Upper lobe of right lung (tissue), 1 donor: ENCODE measurements around the gene ANKRD18A. TPM values are rescaled to one million over a fixed set of nuclear protein-coding genes. Genes with fewer than 3 reads are reported as not detected.

Experiments
- ATAC-seq: fragments of 200-7000 bp; cut with Tn5 transposase; one replicate; pipeline ENCODE4 v1.9.1; 2020; ENCODE audit warnings: mild to moderate bottlenecking, moderate library complexity
- DNase-seq: peaks from one replicate; pipeline ENCODE4 v3.0.0-alpha.2; 2020
- H3K27ac ChIP-seq: fragments of 200-600 bp; one replicate; pipeline ENCODE4 v1.8.0; 2022
- H3K27me3 ChIP-seq: fragments of 200-600 bp; one replicate; pipeline ENCODE4 v1.8.0; 2022; ENCODE audit warnings: mild to moderate bottlenecking
- H3K36me3 ChIP-seq: fragments of 200-600 bp; one replicate; pipeline ENCODE4 v1.8.0; 2022
- H3K4me1 ChIP-seq: fragments of 200-600 bp; one replicate; pipeline ENCODE4 v1.8.0; 2022
- H3K4me3 ChIP-seq: fragments of 200-600 bp; one replicate; pipeline ENCODE4 v1.8.0; 2022; ENCODE audit warnings: mild to moderate bottlenecking
- H3K9me3 ChIP-seq: fragments of 200-600 bp; one replicate; pipeline ENCODE4 v1.8.0; 2022
- intact Hi-C: fragments of 100-400 bp; cut with DNase I; formaldehyde crosslinking; loops from one replicate; pipeline ENCODE4 v1.11.0; 2022
- total RNA-seq: library from RNA; stranded (reverse); fragmentation: NEBNext Ultra II Directional; extraction: Animal tissue kit (Norgen Biotek cat#: 25700); gene quantifications from one replicate; pipeline ENCODE4 v1.2.1, GENCODE V29; 2021
- TF ChIP-seq, protein P1 (sequence below): fragments of 200-600 bp; IDR thresholded peaks from one replicate; pipeline ENCODE4 v1.8.0; 2022; ENCODE audit warnings: antibody characterized with exemption
- donor health status: DM: no; HTN: yes; CAD: no; lungs with severe emphysema.

The ANKRD18A gene
- total RNA-seq, 1 donor from 2014 or later: 1.0 TPM

DNA sequence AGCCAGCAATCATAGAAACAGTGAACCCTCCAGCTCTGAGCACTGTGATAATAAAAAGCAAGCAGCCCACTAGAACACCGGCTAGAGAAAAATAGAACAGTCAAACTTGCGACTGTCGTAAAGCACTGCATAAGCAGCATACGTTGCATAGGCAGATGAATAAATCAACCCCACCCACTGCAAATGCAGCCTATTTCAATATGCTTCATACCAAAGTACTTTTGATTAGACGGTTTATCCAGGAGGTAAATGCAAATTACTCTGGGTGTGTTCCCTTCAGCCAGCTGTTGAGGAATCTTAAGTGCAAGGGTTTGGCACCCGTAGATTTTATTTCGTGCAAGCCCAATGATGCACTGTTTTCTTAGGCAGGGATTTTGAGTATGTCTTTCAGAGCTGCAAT is 32.1 kb upstream of the ANKRD18A start:
- Histone ChIP-seq H3K9me3 (no peaks in the 10 kb centered on the region), H3K27me3 (no peaks in the 10 kb centered on the region), H3K27ac (no peak overlapping the region), H3K36me3 (no peaks in the 10 kb centered on the region), H3K4me3 (no peak overlapping the region), H3K4me1 (no peaks in the 10 kb centered on the region)
- TF ChIP-seq, protein P1, sequence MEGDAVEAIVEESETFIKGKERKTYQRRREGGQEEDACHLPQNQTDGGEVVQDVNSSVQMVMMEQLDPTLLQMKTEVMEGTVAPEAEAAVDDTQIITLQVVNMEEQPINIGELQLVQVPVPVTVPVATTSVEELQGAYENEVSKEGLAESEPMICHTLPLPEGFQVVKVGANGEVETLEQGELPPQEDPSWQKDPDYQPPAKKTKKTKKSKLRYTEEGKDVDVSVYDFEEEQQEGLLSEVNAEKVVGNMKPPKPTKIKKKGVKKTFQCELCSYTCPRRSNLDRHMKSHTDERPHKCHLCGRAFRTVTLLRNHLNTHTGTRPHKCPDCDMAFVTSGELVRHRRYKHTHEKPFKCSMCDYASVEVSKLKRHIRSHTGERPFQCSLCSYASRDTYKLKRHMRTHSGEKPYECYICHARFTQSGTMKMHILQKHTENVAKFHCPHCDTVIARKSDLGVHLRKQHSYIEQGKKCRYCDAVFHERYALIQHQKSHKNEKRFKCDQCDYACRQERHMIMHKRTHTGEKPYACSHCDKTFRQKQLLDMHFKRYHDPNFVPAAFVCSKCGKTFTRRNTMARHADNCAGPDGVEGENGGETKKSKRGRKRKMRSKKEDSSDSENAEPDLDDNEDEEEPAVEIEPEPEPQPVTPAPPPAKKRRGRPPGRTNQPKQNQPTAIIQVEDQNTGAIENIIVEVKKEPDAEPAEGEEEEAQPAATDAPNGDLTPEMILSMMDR: no peak
- DNase-seq (no peak), ATAC-seq (no peak)
- intact Hi-C loops: no loop called here

DNA sequence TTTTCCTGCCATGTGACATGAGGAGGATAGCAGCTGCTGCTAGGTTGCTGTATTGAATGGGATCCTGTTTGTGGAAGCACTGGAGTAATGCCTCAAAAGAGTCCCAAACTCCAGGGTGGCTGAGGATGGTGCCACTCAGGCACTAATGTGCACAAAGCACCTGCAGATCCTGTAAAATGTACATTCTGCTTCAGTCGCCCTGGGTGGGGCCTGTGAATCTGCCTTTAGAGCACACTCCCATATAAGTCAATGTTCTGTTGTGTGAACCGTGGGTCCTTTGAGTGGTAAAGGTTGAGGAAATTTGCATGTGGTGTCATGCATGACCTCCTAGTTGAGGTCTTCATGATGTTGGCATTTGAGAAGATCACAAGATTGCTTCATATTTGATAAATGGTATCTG is 31.6 kb upstream of the ANKRD18A start:
- no peaks in the 10 kb centered on the region for H3K27me3 ChIP-seq
- no peaks in the 10 kb centered on the region for H3K9me3 ChIP-seq
- H3K4me1 ChIP-seq: no peaks in the 10 kb centered on the region
- DNase-seq: no peak
- intact Hi-C loops: no loop called here
- no peak overlapping the region for H3K4me3 ChIP-seq
- no peaks in the 10 kb centered on the region for H3K36me3 ChIP-seq
- TF ChIP-seq, protein P1: no peak
- no peak for ATAC-seq
- no peak overlapping the region for H3K27ac ChIP-seq

DNA sequence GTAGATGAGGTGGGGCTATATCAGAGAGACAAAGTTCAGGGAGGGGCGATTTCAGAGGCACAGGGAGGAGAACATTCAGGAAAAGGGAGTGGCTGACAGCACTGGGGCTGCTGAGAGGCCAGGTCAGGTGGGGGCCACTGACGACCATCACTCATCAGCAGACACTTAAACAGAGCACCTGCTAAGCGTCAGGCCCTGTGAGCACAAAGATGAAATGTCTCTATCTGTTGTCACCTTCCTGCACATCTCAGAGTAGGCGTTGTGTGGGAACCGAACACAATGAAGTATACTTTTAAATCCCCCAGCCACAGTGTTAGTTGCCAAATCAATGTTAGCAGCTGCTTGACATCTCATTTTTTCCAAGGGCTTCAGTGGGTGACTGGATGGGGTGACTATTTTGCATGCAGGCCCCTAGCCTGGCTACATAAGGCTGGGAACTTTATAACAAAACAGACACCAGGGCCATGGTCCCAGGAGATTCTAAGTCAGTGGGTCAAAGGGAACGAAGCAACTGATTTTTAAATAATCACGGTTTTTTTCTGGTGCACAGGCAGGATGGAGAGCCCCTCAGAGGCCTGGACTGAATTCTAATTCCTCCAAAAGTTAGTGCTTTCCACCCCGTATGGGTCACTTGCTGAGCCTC is 31.1 kb upstream of the ANKRD18A start:
- no peak for ATAC-seq
- Histone ChIP-seq H3K4me3 (no peak overlapping the region), H3K4me1 (no peaks in the 10 kb centered on the region), H3K9me3 (no peaks in the 10 kb centered on the region), H3K27ac (no peak overlapping the region), H3K27me3 (no peaks in the 10 kb centered on the region), H3K36me3 (no peaks in the 10 kb centered on the region)
- intact Hi-C loops: no loop called here
- TF ChIP-seq, protein P1: no peak
- DNase-seq: no peak

DNA sequence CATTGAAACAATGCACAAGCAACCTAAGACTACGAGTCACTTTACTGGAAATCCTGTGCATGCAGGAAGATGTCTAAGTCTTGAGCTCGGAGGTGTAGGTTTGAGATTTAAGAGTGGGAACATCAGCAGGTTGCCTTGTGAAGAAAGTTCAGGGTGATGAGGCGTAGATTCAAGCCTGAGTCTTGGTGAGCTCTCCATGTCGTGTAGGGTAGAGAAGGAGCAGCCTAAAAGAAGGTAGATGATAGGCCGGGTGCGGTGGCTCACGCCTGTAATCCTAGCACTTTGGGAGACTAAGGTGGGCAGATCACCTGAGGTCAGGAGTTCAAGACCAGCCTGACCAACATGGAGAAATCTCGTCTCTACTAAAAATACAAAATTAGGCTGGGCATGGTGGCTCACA is 30.2 kb upstream of the ANKRD18A start:
- DNase-seq (no peak), ATAC-seq (no peak)
- no peaks in the 10 kb centered on the region for H3K9me3 ChIP-seq
- no peaks in the 10 kb centered on the region for H3K27me3 ChIP-seq
- no peaks in the 10 kb centered on the region for H3K36me3 ChIP-seq
- TF ChIP-seq, protein P1: no peak
- H3K27ac ChIP-seq: no peak overlapping the region
- H3K4me1 ChIP-seq: no peaks in the 10 kb centered on the region
- intact Hi-C loops: no loop called here
- no peak overlapping the region for H3K4me3 ChIP-seq

DNA sequence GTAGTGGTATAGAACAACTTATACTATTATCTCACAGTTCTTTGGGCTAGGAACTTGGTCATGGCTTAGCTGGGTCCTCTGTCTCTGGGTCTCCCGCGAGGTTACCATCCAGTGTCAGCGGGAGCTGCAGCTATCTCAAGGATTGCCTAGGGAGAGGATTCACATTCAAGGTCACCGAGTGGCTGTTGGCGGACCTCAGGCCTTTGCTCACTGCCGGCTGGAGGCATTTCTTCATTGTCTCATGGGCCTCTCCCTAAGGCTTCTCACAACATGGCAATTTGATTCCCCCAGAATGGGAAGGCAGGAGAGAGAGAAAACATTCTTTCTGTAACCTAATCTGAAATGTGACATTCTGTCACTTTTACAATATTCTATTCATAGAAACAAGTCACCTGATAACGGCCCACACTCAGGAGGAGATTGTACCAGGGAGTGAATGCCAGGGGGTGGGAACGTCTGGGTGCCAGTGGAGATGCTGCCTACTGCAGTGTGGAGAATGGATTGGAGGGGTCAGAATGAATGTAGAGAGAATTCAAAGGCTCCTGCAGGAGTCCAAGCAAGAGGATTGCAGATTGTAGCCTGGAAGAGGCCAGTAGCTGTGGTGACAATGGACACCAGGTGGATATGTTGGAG is 29.5 kb upstream of the ANKRD18A start:
- no peak for ATAC-seq
- DNase-seq: no peak
- H3K27me3 ChIP-seq: no peaks in the 10 kb centered on the region
- H3K36me3 ChIP-seq: no peaks in the 10 kb centered on the region
- no peak overlapping the region for H3K27ac ChIP-seq
- no peak overlapping the region for H3K4me3 ChIP-seq
- H3K4me1 ChIP-seq: no peaks in the 10 kb centered on the region
- TF ChIP-seq, protein P1: no peak
- intact Hi-C loops: no loop called here
- no peaks in the 10 kb centered on the region for H3K9me3 ChIP-seq
